ENCODE data around the gene TNFRSF19.
A peak's percentile ranks its signal among the peaks of the same experiment; 100 is the strongest.

The TNFRSF19 gene

DNA sequence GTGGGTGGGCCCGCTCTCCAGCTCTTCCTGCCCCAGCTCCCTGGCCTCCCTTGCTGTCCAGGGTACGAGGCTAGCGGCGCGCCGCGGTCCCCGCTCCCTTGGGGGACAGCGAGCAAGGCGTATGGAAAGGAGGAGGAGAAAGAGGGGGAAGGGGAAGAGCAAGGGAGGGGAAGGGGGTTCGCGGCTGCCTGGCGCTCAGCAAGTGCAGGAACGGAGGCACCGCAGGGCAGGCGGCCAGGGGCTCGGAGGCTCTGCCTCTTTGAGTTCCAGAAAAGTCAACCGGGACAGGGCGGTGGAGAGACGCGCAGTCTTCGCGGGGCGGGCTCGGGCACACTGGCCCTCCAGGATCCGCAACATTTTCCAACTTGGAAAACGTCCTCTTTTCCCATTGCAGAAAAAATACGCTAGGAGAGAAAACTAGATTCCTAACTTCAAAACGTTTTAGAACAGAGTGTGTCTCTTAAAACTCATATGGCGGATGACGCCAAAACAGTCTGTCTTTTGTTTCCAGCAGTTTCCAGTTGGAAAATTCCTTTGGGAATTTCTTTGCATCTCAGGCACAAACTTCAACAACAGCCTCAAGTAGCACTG is 23.1 kb upstream of the TNFRSF19 start:
- peak overlapping the region; percentile 54 to 56 for H3K4me3 ChIP-seq (replicated peaks in 1 of 2; ENCODE audit: low read depth in 2 of 2, low read length in 2 of 2)
- no peak for TF ChIP-seq CTCF (IDR thresholded peaks at IDR 0.05; ENCODE audit: low read depth, low read length)
- peak; percentile 29 to 56 for DNase-seq (ENCODE audit: low read depth in 2 of 2)

- DNase-seq (ENCODE audit: low read depth in 2 of 2) = no peak
- no peak for TF ChIP-seq CTCF (IDR thresholded peaks at IDR 0.05; ENCODE audit: low read depth, low read length)
- no peak overlapping the region for H3K4me3 ChIP-seq (replicated peaks in 1 of 2; ENCODE audit: low read depth in 2 of 2, low read length in 2 of 2)
These were observed 20.5 kb upstream of the TNFRSF19 start for GRCh38 chr13:23549724-23550123.

DNA sequence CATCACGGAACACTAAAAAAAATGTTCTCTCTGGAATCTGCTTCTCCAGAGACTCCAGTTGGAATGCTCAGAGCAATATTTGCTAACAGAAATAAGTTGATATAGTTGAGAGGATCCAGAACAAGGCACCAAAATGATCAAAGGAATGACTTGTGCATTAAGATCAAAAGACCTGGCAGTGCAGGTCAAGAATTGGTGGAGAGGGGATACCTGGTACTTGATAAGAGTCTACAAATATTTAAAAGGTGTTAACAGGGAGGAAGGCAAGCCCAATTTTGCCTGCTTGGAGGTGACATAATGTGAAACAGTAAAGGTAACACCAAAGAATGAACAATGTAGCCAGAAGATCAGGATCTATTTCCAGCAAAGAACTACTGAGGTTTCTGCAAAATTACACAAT is 20.0 kb upstream of the TNFRSF19 start:
- H3K4me3 ChIP-seq (replicated peaks in 1 of 2; ENCODE audit: low read depth in 2 of 2, low read length in 2 of 2) = no peak overlapping the region
- DNase-seq (ENCODE audit: low read depth in 2 of 2) = no peak
- no peak for TF ChIP-seq CTCF (IDR thresholded peaks at IDR 0.05; ENCODE audit: low read depth, low read length)

DNA sequence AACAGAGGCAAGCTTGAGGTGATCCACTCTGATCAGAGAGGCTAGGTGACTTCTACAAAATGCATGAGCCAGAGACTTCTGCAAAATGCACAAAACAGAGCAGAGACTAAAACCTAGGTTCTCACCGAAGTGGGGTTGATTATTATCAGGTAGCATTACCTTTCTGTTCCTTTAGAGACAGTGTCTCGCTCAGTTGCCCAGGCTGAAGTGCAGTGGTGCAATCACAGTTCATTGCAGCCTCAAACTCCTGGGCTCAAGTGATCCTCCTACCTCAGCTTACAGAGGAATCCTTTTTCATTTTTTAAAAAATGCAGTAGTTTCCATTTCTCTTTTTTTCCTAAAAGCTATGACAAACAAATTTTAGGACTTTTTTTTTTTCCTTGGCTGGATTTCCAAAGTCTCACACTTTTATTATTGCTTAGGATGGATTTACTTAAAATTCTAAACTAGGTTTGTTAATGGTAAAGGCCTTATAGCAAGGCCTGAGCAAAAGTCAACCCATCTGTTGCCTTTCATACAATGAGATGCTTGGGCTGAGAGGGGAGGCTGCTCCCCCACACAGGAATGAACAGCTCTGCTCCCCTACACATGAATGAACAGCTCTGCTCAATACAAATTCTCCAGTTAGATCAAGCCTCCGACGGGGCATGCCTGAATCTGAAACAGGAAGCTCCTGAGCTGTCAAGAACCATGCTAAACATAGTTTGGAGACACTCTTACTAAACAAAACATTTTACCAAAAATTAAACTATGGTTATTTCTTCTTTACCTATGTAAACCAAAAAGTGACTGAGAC is 18.8 kb upstream of the TNFRSF19 start:
- no peak for TF ChIP-seq CTCF (IDR thresholded peaks at IDR 0.05; ENCODE audit: low read depth, low read length)
- no peak for DNase-seq (ENCODE audit: low read depth in 2 of 2)
- H3K4me3 ChIP-seq (replicated peaks in 1 of 2; ENCODE audit: low read depth in 2 of 2, low read length in 2 of 2) = no peak overlapping the region

GRCh38 chr13:23552171-23552570 is 18.0 kb upstream of the TNFRSF19 start:
- no peak for DNase-seq (ENCODE audit: low read depth in 2 of 2)
- no peak for TF ChIP-seq CTCF (IDR thresholded peaks at IDR 0.05; ENCODE audit: low read depth, low read length)
- no peak overlapping the region for H3K4me3 ChIP-seq (replicated peaks in 1 of 2; ENCODE audit: low read depth in 2 of 2, low read length in 2 of 2)

DNA sequence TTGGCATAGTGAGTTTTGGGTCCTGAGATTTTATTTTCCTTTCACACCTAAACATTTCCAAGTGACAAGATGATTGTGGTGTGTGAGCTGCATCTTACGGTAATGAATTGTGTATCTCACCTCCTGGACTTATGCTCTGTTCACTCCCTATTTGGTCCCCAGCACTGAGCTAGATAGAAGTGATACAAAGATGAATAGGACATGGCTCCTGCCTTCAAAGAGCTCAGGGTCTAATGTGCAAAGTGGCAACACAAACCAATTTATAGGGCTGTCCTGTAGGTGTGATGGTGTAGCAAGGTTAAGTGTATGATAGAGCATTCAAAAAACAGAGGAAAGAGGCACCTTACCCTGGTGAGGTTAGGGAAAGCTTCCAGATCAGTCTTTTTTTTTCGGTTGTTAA is 17.6 kb upstream of the TNFRSF19 start:
- H3K4me3 ChIP-seq (replicated peaks in 1 of 2; ENCODE audit: low read depth in 2 of 2, low read length in 2 of 2) = no peak overlapping the region
- TF ChIP-seq CTCF (IDR thresholded peaks at IDR 0.05; ENCODE audit: low read depth, low read length) = no peak
- DNase-seq (ENCODE audit: low read depth in 2 of 2) = no peak
